Skeletal muscle cell (primary cell): ENCODE measurements around the gene SLC25A10.
"Not testable (repeated sequence)": the region's sequence is repeated elsewhere in the genome, so short reads cannot be mapped to it uniquely, and the experiment has no call there.

ENCODE experiments used
- DNase-seq: peaks from one replicate; pipeline ENCODE4 v3.0.0-alpha.2; 2010; ENCODE audit warnings: low read depth
- H3K4me3 ChIP-seq: 2 replicates; pipeline ENCODE4 v1.5.1; 2011; ENCODE audit warnings: low read depth, mild to moderate bottlenecking, control low read depth, low read length, moderate library complexity

Gene SLC25A10

GRCh38 chr17:81737947-81738800 lies 26.1 kb downstream of the SLC25A10 start:
- no peak for DNase-seq
- no peak overlapping the region for H3K4me3 ChIP-seq

- no peak for DNase-seq
- no peak overlapping the region for H3K4me3 ChIP-seq
Measured at GRCh38 chr17:81738801-81739393, 26.8 kb downstream of the SLC25A10 start.

GRCh38 chr17:81739593-81739992 lies 27.5 kb downstream of the SLC25A10 start:
- not testable (repeated sequence) for H3K4me3 ChIP-seq, DNase-seq

GRCh38 chr17:81740395-81740961 lies 28.4 kb downstream of the SLC25A10 start:
- DNase-seq, result no peak

GRCh38 chr17:81741049-81741593 lies 29.0 kb downstream of the SLC25A10 start:
- no peak for DNase-seq
- H3K4me3 ChIP-seq, result no peak overlapping the region

More at GRCh38 chr17:81740395-81740961, 28.4 kb downstream of the SLC25A10 start:
- H3K4me3 ChIP-seq, result no peak overlapping the region

GRCh38 chr17:81741594-81742452 lies 29.7 kb downstream of the SLC25A10 start:
- H3K4me3 ChIP-seq, result no peak overlapping the region
- no peak for DNase-seq
